HUES48 (cell line): Measurements from ENCODE around the gene TMEM116.

Source experiments
- H3K27ac ChIP-seq: one replicate; pipeline ENCODE4 v1.7.0; 2013; ENCODE audit warnings: low read depth, low read length, inconsistent platforms
- H3K27me3 ChIP-seq: 2 replicates; pipeline ENCODE4 v1.6.1; 2013; ENCODE audit warnings: mild to moderate bottlenecking, low read length; ENCODE audit not compliant: control insufficient read depth, insufficient read depth
- H3K36me3 ChIP-seq: 2 replicates; pipeline ENCODE4 v1.6.1; 2013; ENCODE audit warnings: low read length; ENCODE audit not compliant: control insufficient read depth, insufficient read depth
- H3K4me1 ChIP-seq: 2 replicates; pipeline ENCODE4 v1.6.1; 2013; ENCODE audit warnings: mild to moderate bottlenecking, low read length; ENCODE audit not compliant: control insufficient read depth, insufficient read depth
- H3K4me3 ChIP-seq: 2 replicates; pipeline ENCODE4 v1.5.1; 2013; ENCODE audit warnings: mild to moderate bottlenecking, low read depth, low read length
- H3K9ac ChIP-seq: 2 replicates; pipeline ENCODE4 v1.6.1; 2013; ENCODE audit warnings: mild to moderate bottlenecking, low read depth, low read length, moderate library complexity
- H3K9me3 ChIP-seq: 2 replicates; pipeline ENCODE4 v1.6.1; 2013; ENCODE audit warnings: low read length; ENCODE audit not compliant: control insufficient read depth, insufficient read depth

The TMEM116 gene

DNA sequence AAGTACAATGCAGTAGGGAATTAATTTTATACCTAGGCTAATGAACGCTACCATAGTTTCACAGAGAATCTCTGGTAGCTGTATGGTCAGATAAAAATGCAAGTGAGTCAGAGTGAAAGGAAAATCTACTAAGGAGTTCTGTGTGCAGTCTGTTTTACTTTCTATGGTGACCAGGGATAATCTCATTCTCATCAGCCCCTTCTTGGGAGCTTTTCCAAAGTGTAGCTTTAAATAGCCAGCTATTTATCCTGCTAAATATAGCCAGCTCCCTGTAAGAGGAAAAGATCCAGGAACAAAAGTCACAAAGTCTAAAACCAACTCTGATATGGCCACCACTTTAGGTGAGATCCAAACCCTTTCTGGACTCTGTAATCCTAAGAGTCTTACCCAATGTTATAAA is 75.5 kb downstream of the TMEM116 start:
- H3K4me3 ChIP-seq, result no peak overlapping the region
- H3K27me3 ChIP-seq, result no peaks in the 10 kb centered on the region
- H3K9me3 ChIP-seq, result no peaks in the 10 kb centered on the region
- H3K9ac ChIP-seq, result no peak overlapping the region
- no peak overlapping the region for H3K27ac ChIP-seq
- H3K36me3 ChIP-seq, result no peaks in the 10 kb centered on the region
- H3K4me1 ChIP-seq, result peaks cover 7% of the 10 kb centered on the region; the same call in 1 of the 2 replicates

DNA sequence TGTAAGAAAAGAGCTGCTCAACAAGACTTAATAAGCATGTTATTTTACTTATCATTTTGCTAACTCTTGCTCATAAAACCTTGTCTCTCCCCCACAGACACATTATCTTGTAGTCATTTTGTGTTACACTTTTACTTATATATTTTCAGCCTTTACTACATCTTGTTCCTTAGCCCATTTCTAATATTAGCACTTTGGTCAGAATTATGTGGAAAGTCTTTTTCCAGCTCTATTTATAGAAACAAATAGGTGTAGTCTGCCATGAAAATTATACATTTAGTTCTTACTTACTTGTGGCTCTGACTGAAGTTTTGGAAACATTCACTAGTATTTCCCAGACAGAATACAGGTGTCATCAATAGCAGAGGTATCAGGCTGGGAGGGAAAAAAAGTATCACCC is 76.1 kb downstream of the TMEM116 start:
- no peaks in the 10 kb centered on the region for H3K27me3 ChIP-seq
- H3K4me3 ChIP-seq, result no peak overlapping the region
- peaks cover 7% of the 10 kb centered on the region; the same call in 1 of the 2 replicates for H3K4me1 ChIP-seq
- H3K9ac ChIP-seq, result no peak overlapping the region
- no peaks in the 10 kb centered on the region for H3K9me3 ChIP-seq
- H3K36me3 ChIP-seq, result no peaks in the 10 kb centered on the region
- H3K27ac ChIP-seq, result no peak overlapping the region

DNA sequence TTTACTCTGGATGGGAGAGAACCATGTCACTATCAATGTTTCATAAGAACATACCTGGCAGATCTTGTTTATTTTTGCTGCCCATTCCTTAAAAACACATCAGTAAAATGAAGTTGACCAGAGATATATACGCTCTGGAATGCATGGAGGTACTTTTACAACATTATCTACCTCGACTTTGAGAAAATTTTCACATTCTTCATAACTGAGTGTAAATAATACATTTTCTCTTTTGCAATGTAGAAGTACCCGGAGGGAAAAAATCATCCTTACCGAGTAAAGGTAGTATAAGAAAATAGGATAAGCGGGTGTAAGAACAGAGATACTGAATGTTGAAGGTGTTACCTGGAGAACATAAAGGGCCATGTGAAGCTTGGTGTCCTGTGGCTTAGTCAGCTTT is 80.7 kb downstream of the TMEM116 start:
- H3K4me1 ChIP-seq, result peaks cover 7% of the 10 kb centered on the region; the same call in 1 of the 2 replicates
- no peaks in the 10 kb centered on the region for H3K36me3 ChIP-seq
- H3K27me3 ChIP-seq, result no peaks in the 10 kb centered on the region
- no peak overlapping the region for H3K27ac ChIP-seq
- no peaks in the 10 kb centered on the region for H3K9me3 ChIP-seq
- H3K4me3 ChIP-seq, result no peak overlapping the region
- no peak overlapping the region for H3K9ac ChIP-seq

DNA sequence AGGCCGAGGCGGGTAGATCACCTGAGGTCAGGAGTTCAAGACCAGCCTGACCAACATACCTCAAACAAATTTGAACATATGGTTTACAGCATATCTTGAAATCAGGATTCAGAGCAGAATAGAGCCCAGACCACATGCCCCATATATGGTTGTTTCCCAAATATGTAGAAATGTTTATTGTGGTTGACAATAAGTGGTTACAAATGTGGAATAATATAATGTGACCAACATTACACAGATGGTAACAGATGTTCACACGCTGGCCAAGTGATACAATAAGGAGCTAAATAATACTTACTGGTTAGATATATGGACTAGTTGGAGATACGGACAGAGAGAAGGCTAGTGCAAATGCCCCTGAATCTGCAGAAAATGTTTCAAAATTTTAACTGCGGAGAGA is 85.6 kb downstream of the TMEM116 start:
- Histone ChIP-seq H3K4me1 (no peaks in the 10 kb centered on the region), H3K36me3 (no peaks in the 10 kb centered on the region), H3K4me3 (no peak overlapping the region), H3K27ac (no peak overlapping the region), H3K9ac (no peak overlapping the region), H3K9me3 (no peaks in the 10 kb centered on the region), H3K27me3 (no peaks in the 10 kb centered on the region)

DNA sequence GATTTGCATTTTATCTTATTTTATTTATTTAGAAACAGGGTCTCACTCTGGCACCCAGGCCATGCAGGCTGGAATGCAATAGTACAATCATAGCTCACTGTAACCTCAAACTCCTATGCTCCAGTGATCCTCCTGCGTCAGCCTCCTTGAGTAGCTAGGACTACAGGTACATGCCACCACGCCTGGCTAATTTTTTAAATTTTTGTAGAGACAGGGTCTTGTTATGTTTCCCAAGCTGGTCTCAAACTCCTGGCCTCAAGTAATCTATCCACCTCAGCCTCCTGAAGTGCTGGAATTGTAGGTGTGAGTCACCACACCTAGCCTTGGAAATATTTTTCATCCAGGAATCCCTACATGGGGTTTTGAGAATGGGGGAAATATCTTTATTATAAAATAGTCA is 86.3 kb downstream of the TMEM116 start:
- Histone ChIP-seq H3K9ac (no peak overlapping the region), H3K4me3 (no peak overlapping the region), H3K4me1 (no peaks in the 10 kb centered on the region), H3K27me3 (no peaks in the 10 kb centered on the region), H3K9me3 (no peaks in the 10 kb centered on the region), H3K36me3 (no peaks in the 10 kb centered on the region), H3K27ac (no peak overlapping the region)

DNA sequence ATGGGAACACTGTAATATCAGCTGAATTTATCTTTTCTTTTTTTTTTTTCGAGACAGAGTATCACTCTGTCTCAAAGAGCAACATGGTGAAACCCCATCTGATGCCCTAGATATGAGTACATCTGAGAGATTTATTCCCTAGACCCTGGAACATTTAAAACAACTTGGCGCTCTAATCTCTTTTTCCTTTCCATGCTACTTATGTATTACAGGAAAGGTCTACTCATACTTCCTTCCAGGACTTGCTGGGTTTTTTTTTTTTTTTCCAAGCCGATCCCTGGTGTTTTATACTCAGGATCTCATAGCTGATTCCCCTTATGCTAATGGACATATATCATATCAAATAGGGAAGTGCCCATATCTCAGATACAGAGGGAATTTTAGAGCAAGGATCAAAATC is 87.8 kb downstream of the TMEM116 start:
- H3K4me1 ChIP-seq, result no peaks in the 10 kb centered on the region
- H3K27ac ChIP-seq, result no peak overlapping the region
- no peak overlapping the region for H3K4me3 ChIP-seq
- no peaks in the 10 kb centered on the region for H3K9me3 ChIP-seq
- H3K9ac ChIP-seq, result no peak overlapping the region
- H3K36me3 ChIP-seq, result no peaks in the 10 kb centered on the region
- no peaks in the 10 kb centered on the region for H3K27me3 ChIP-seq

DNA sequence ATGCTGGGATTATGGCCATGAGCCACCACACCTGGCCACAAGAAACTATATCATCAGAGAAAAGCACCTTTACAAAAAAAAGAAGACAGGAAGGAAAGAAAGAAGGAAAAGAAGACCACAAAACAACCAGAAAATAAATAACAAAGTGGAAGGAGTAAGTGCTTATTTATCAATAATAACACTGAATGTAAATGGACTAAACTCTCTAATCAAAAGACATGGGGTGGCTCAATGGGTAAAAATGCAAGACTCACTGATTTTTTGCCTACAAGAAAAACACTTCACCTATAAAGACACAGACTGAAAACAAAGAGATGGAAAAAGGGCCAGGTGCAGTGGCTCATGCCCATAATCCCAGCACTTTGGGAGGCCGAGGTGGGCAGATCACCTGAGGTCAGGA is 105.2 kb downstream of the TMEM116 start:
- H3K4me3 ChIP-seq, result no peak overlapping the region
- peaks cover 8% of the 10 kb centered on the region; the same call in 1 of the 2 replicates for H3K36me3 ChIP-seq
- no peaks in the 10 kb centered on the region for H3K4me1 ChIP-seq
- no peaks in the 10 kb centered on the region for H3K27me3 ChIP-seq
- peaks cover 4% of the 10 kb centered on the region; the same call in 1 of the 2 replicates for H3K9me3 ChIP-seq
- no peak overlapping the region for H3K9ac ChIP-seq
- no peak overlapping the region for H3K27ac ChIP-seq

DNA sequence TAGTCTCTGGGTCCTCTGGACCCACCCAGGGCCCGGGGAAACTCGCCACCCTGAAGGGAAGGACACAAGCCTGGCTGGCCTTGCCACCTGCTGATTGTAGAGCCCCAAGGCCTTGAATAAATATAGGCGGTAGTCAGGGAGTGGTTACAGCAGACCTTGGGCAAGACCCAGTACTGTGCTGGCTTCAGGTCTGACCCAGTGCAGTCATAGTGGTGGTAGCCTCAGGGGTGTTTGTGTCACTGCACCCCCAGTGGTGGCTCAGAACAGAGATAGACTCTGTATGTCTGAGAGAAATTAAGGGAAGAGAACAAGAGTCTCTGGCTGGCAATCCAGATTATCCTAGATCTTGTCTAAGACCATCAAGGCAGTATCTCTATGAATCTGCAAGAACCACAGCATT is 107.5 kb downstream of the TMEM116 start:
- Histone ChIP-seq H3K9me3 (peaks cover 4% of the 10 kb centered on the region; the same call in 1 of the 2 replicates), H3K27ac (no peak overlapping the region), H3K4me3 (no peak overlapping the region), H3K9ac (no peak overlapping the region), H3K4me1 (no peaks in the 10 kb centered on the region), H3K36me3 (peaks cover 12% of the 10 kb centered on the region; the same call in 1 of the 2 replicates), H3K27me3 (no peaks in the 10 kb centered on the region)

DNA sequence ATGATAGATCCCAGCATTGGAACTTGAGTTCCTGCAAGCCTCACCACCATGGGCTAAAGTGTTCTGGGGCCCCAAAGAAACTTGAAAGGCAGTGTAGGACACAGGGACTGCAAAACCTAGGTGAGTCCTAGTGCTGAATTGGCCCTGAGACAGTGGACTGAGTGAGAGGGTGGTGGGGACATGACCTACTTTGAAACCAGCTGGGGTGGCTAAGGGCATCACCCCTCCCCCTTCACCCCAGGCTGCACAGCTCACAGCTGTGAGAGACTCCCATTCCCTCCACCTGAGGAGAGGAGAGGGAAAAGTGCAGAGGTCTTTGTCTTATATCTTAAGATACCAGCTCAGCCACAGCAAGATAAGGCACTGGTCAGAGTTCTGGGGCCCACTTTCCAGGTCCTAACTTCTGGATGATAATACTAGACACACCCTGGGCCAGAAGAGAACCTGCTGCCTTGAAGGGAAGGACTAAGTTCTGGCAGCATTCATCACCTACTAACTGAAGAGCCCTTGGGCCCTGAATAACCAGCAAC is 108.5 kb downstream of the TMEM116 start:
- Histone ChIP-seq H3K27ac (no peak overlapping the region), H3K9ac (no peak overlapping the region), H3K4me1 (no peaks in the 10 kb centered on the region), H3K36me3 (peaks cover 15% of the 10 kb centered on the region), H3K27me3 (no peaks in the 10 kb centered on the region), H3K4me3 (no peak overlapping the region), H3K9me3 (peaks cover 4% of the 10 kb centered on the region; the same call in 1 of the 2 replicates)

DNA sequence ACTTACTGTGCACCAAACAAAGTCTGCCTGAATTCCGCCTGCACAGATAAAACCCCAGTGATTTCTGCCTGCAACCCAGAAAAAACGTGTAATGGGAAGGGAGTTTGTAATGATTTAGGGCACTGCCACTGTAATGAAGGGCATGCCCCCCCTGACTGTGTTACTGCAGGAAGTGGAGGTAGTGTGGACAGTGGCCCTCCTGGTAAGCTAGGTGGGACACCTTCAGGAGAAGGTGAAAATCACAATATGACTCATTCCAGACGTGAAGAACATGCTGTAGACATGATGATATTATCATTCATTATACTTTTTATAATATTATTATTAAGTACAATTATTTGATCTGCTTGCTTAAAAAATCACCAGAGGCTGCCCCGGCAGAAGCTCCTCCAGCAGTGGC is 111.8 kb downstream of the TMEM116 start:
- H3K9me3 ChIP-seq, result no peaks in the 10 kb centered on the region
- no peaks in the 10 kb centered on the region for H3K4me1 ChIP-seq
- H3K36me3 ChIP-seq, result peaks cover 43% of the 10 kb centered on the region
- no peak overlapping the region for H3K9ac ChIP-seq
- H3K4me3 ChIP-seq, result no peak overlapping the region
- H3K27ac ChIP-seq, result no peak overlapping the region
- no peaks in the 10 kb centered on the region for H3K27me3 ChIP-seq

DNA sequence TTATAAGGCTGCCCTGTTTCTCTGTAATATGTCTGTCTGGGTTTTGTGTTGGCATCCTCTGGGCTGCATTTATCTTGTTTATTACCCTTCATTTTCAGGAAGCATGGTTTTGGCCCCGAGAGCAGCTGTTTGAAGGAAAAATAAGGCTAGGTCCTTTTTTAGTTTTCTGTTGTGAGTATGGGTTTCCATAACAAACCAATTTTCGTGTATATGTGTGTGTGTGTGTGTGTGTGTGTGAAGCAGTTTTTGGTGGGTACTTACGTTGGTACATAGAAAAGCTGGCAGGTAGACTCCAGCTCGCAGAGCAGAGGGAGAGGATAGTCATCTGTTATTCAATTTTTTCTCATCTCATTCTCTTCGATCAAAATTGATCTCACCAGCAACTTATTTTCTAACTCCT is 118.4 kb downstream of the TMEM116 start:
- Histone ChIP-seq H3K9ac (no peak overlapping the region), H3K36me3 (peaks cover 86% of the 10 kb centered on the region), H3K27ac (no peak overlapping the region), H3K9me3 (no peaks in the 10 kb centered on the region), H3K4me1 (no peaks in the 10 kb centered on the region), H3K4me3 (no peak overlapping the region), H3K27me3 (no peaks in the 10 kb centered on the region)

DNA sequence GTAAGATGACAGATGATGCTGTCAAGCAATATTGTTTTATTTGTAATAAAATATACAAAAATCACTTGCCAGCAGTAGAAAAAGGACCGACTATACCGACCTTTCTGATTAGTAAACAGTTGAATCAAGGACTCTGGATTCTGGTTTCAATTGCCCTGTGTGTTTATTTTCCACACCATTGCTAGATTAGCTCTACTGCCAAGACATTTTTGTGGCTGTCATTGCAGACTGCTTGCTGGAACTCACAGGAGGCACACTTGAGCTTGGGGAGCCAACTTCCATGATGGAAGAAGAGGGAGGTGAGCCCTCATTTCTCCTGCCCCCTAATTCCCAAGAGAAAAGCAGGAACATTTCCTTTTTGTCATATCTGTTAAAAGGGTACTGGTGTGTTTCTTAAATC is 119.7 kb downstream of the TMEM116 start:
- H3K9me3 ChIP-seq, result no peaks in the 10 kb centered on the region
- H3K4me3 ChIP-seq, result no peak overlapping the region

More for the DNA sequence above, 119.7 kb downstream of the TMEM116 start:
- no peaks in the 10 kb centered on the region for H3K27me3 ChIP-seq
- peaks cover 86% of the 10 kb centered on the region for H3K36me3 ChIP-seq
- no peak overlapping the region for H3K27ac ChIP-seq
- H3K4me1 ChIP-seq, result no peaks in the 10 kb centered on the region
- H3K9ac ChIP-seq, result no peak overlapping the region
